Stomach smooth muscle (tissue), 2 donors: ENCODE measurements around the gene SPATA33.

Experiments used
- H3K27ac ChIP-seq: one replicate; pipeline ENCODE4 v1.7.0; 2013; ENCODE audit warnings: mild to moderate bottlenecking, low read length, inconsistent platforms
- H3K27me3 ChIP-seq, 2 donors: one replicate each; pipeline ENCODE4 v1.7.0; 2013; ENCODE audit warnings: low read length in 2 of 2; ENCODE audit not compliant: insufficient read depth in 2 of 2, control insufficient read depth in 1 of 2
- H3K36me3 ChIP-seq, 2 donors: one replicate each; pipeline ENCODE4 v1.7.0; 2013; ENCODE audit warnings: low read length in 2 of 2; ENCODE audit not compliant: control insufficient read depth in 2 of 2, insufficient read depth in 2 of 2
- H3K4me1 ChIP-seq: one replicate; pipeline ENCODE4 v1.7.0; 2013; ENCODE audit warnings: low read length; ENCODE audit not compliant: control insufficient read depth, insufficient read depth
- H3K4me3 ChIP-seq, 2 donors: one replicate each; pipeline ENCODE4 v1.7.0; 2013; ENCODE audit warnings: low read length in 2 of 2
- H3K9ac ChIP-seq, 2 donors: one replicate each; pipeline ENCODE4 v1.7.0; 2013; ENCODE audit warnings: low read length in 2 of 2, mild to moderate bottlenecking in 1 of 2
- H3K9me3 ChIP-seq, 2 donors: one replicate each; pipeline ENCODE4 v1.7.0; 2013; ENCODE audit warnings: low read length in 2 of 2; ENCODE audit not compliant: control insufficient read depth in 2 of 2
- donor health status: healthy.
- donor health status: Pancreatic carcinoma.

SPATA33 gene

DNA sequence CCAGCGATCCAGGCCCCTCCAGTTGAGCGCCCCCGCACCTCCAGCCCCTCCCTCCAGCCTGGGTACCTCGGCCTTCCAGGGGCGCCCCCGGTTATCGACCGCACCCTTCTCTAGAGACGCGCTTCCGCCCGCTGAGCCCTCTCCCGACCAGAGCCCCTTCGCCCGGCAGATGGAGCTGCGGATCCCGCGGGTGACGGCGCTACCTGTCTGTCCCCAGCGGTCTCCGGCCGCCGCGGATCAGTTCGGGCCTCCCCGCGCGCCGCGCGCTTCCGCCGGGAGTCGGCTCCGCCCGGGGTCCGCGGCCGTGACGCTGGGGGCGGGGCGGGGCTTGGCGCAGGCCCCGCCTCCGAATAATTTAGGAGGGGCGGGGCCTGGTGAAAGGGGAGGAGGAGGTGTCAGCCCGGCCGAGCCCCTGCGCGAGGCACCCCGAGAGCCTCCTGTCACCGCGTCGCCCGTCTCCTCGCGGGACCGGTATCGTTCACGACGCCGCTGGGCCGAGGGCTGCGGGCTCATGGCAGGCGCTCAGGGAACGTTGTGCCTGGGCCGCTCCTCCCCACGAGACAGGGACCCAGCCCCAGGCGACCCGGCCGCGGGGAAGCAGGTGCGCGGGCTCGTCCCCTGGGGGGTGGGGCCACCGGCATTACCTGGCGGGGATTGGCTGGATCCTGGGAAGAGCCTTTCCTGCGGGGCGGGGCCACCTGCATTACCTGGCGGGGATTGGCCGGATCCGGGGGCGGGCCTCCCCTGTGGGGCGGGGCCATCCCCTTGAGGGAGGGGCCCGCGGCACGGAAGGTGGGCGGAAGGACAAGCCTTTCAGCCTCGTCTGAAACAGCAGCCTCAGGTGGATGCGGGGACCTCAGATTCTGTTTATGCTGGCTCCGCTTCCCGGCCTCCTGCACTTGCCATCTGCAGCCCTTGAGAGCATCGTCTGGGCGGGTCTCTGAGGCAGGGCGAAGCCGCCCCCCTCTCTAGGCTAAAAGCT lies 44.1 kb downstream of the SPATA33 start, which contains the start of gene SPATA2L:
SPATA2L (minus strand) TSS at position 281 of the 982 bp plus-strand sequence. CDS start 473 bp downstream, outside the sequence.
- no peaks in the 10 kb centered on the region for H3K9me3 ChIP-seq
- peaks cover 21% of the 10 kb centered on the region for H3K4me1 ChIP-seq
- H3K9ac ChIP-seq: peak within 1 kb of the TSS; percentile 55
- H3K4me3 ChIP-seq: peak within 1 kb of the TSS; percentile 75 to 78
- peak within 1 kb of the TSS; percentile 53 for H3K27ac ChIP-seq
- peaks cover 7 to 14% of the 10 kb centered on the region in 2 donors for H3K27me3 ChIP-seq
- no peaks in the 10 kb centered on the region for H3K36me3 ChIP-seq

DNA sequence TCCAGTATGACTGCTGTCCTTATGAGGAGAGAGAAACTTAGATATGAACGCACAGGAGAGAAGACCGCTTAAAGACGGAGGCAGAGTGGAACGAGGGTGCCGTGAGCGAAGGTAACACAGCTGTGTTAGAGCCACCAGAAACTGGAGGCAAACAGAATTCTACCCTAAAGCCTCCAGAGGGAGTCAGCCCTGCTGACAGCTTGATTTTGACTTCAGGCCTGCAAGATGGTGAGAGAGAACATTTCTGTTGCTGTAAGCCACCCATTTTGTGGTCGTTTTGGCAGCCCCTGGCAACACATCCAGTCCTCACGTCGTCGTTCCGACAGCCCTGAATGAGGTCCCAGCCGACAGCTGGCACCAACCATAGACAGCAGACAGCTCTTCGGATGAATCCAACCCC lies 46.6 kb downstream of the SPATA33 start:
- Histone ChIP-seq H3K4me1 (peaks cover 21% of the 10 kb centered on the region), H3K36me3 (no peaks in the 10 kb centered on the region), H3K27ac (no peak overlapping the region), H3K27me3 (peaks cover 7 to 14% of the 10 kb centered on the region in 2 donors), H3K9ac (no peak overlapping the region), H3K9me3 (no peaks in the 10 kb centered on the region), H3K4me3 (no peak overlapping the region)

DNA sequence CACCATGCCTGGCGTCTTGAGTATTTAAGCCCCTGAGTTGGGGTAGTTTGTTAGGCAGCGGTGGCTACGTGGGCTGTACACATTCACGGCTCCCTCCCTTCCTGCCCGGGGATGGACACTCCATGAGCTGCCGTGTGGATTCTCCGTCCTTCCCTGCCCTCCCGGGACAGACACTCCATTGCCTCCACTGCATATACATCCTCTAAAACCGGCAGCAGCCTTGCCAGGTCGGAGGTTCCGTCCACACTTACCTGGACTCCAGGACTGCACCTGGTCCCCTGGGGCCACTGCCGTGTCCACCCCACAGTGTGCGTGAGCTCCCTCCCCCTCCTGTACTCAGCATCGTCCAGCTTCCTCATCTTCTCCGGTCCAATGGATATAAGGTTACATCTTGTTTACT lies 47.4 kb downstream of the SPATA33 start:
- Histone ChIP-seq H3K36me3 (no peaks in the 10 kb centered on the region), H3K9me3 (no peaks in the 10 kb centered on the region)

DNA sequence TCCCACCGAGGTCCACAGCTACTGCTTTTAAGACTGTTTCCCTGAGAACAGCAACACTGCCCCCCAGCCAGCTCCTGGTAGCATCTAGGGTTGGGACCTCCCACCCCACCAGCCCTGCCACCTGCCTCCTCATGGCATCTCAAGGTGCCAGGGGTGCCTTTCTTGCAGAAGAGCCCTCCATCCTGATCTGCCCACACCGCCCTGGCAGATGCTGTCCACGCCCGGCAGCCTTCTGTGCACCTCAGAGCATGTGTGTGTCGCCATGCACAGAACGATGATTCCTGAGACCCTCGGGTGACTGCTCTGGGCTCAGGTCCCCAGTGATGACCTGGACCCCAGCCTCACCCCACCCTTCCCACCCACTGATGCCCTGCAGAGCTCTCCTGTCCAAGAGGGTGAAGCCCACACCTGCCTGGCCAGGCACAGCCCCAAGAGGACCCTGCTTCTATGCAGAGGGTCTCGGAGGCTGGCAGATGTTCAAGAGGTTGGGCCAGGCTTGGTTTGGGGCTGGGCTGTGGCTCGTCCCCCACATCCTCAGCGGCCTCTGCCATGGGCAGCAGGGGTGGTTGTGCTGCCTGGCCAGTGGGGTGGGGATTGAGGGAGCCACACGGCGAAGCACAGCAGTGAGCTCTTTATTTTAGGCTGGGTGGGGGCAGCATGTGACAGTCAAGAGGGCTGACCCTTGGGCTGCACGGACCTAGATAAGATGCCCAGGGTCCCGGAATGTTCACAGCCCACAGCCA lies 49.1 kb downstream of the SPATA33 start:
- H3K9me3 ChIP-seq: no peaks in the 10 kb centered on the region
- peaks cover 7 to 13% of the 10 kb centered on the region in 2 donors for H3K27me3 ChIP-seq
- peaks cover 6% of the 10 kb centered on the region for H3K4me1 ChIP-seq
- H3K9ac ChIP-seq: no peak overlapping the region
- no peaks in the 10 kb centered on the region for H3K36me3 ChIP-seq
- no peak overlapping the region for H3K4me3 ChIP-seq
- H3K27ac ChIP-seq: no peak overlapping the region

More for the DNA sequence above, 47.4 kb downstream of the SPATA33 start:
- Histone ChIP-seq H3K4me1 (peaks cover 21% of the 10 kb centered on the region), H3K9ac (no peak overlapping the region), H3K27me3 (peaks cover 7 to 14% of the 10 kb centered on the region in 2 donors), H3K27ac (no peak overlapping the region), H3K4me3 (no peak overlapping the region)

DNA sequence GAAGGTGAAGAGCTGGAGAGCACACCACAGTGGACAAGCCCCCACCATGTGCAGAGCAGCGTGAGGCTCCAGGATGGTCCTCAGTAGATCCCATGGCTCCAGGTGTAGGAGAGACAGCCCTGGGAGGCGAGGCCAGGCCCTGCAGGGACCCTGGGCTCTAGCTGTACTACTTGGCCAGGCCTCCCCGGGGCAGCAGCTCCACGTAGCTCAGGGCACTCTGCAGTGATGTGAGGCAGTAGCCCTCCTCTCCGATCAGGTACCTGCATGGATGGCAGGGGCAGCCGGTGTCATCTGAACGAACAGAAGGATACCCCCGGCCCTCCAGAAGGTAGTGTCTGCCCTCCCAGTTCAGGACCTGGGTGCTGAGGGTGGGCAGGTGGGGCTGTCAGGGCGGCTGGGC lies 50.1 kb downstream of the SPATA33 start:
- H3K4me1 ChIP-seq: peaks cover 5% of the 10 kb centered on the region
- peaks cover 7 to 13% of the 10 kb centered on the region in 2 donors for H3K27me3 ChIP-seq
- no peak overlapping the region for H3K27ac ChIP-seq
- H3K36me3 ChIP-seq: no peaks in the 10 kb centered on the region
- H3K4me3 ChIP-seq: no peak overlapping the region
- H3K9ac ChIP-seq: no peak overlapping the region
- H3K9me3 ChIP-seq: no peaks in the 10 kb centered on the region

DNA sequence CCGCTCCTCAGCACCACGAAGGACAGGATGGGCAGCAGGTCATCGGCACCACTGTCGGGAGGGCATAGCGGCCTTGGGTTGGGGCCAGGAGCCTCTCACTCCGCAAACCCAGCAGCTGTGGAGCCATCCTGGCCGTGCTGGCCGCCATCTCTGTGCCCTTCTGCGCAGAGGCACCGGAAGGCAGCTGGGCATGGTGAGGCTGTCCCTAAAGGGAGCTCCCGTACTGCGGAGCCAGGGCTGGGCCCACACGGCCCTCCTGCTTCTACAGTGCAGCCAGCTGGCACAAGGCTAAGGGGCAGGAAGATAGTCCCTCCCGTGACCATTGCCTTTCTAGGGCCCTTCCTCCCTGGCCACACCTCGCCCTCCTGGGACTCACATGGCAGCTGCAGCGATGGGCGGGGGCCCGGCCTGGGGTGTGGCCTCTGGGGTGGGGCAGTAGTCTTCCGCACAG lies 50.9 kb downstream of the SPATA33 start:
- peaks cover under 1 to 13% of the 10 kb centered on the region in 2 donors for H3K27me3 ChIP-seq
- H3K4me1 ChIP-seq: peaks cover 5% of the 10 kb centered on the region
- H3K9ac ChIP-seq: no peak overlapping the region
- H3K9me3 ChIP-seq: no peaks in the 10 kb centered on the region
- H3K36me3 ChIP-seq: no peaks in the 10 kb centered on the region
- H3K27ac ChIP-seq: no peak overlapping the region
- H3K4me3 ChIP-seq: no peak overlapping the region

DNA sequence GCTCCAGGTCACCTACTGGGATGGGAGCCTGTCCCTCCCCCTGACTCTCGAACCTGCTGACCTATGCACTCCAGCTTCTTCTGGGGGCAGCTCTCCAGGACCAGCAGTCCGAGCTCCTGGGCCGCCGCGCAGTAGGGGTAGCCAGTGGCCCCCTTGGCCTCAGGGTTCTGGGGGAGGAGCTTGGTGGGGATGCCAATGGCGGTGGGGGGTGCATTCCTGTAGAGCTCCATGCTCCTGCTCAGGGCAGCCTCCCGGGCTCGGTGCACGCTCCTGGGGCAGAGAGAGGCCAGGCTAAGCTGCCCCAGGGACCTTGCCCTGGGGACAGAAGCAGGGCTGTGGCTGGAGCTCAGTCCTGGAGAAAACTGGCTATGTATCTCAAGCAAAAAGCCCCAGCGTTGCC lies 51.5 kb downstream of the SPATA33 start:
- Histone ChIP-seq H3K27me3 (peaks cover 0 to 12% of the 10 kb centered on the region in 2 donors), H3K9me3 (no peaks in the 10 kb centered on the region), H3K4me1 (peaks cover 5% of the 10 kb centered on the region), H3K4me3 (no peak overlapping the region), H3K27ac (no peak overlapping the region), H3K36me3 (no peaks in the 10 kb centered on the region), H3K9ac (no peak overlapping the region)

DNA sequence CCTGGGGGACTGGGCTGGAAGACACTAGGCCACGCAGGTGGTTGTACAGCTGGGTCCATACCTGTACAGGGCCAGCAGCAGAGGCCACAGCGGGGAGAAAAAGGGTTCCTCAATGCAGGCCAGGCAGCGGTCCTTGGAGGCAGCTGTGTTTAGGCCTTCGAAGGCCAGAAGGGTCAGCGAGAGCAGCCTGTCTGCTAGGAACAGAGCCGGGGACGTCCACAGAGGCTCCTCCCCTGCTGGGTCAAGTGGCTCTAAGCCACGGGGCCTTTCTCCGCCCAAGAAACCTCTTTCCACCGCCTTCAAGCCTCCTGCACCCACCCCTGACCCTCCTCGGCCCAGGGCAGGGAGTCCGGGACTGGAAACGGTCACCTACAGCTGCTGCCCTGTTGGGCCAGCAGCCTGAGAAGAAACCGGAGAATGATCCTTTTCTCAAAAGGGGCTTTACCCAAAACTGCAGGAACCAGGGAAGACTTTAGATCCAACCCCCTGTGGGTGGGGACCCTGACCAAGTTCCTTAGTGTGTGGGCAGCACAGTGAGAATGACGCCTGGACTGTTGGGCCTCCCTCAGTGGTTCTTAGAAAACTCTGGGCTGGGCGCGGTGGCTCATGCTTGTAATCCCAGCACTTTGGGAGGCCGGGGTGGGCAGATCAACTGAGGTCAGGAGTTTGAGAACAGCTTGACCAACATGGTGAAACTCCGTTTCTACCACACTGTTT lies 52.2 kb downstream of the SPATA33 start:
- H3K9me3 ChIP-seq: no peaks in the 10 kb centered on the region
- H3K9ac ChIP-seq: no peak overlapping the region
- H3K4me3 ChIP-seq: no peak overlapping the region
- no peaks in the 10 kb centered on the region for H3K36me3 ChIP-seq
- no peak overlapping the region for H3K27ac ChIP-seq
- peaks cover 0 to 9% of the 10 kb centered on the region in 2 donors for H3K27me3 ChIP-seq
- H3K4me1 ChIP-seq: peaks cover 5% of the 10 kb centered on the region

DNA sequence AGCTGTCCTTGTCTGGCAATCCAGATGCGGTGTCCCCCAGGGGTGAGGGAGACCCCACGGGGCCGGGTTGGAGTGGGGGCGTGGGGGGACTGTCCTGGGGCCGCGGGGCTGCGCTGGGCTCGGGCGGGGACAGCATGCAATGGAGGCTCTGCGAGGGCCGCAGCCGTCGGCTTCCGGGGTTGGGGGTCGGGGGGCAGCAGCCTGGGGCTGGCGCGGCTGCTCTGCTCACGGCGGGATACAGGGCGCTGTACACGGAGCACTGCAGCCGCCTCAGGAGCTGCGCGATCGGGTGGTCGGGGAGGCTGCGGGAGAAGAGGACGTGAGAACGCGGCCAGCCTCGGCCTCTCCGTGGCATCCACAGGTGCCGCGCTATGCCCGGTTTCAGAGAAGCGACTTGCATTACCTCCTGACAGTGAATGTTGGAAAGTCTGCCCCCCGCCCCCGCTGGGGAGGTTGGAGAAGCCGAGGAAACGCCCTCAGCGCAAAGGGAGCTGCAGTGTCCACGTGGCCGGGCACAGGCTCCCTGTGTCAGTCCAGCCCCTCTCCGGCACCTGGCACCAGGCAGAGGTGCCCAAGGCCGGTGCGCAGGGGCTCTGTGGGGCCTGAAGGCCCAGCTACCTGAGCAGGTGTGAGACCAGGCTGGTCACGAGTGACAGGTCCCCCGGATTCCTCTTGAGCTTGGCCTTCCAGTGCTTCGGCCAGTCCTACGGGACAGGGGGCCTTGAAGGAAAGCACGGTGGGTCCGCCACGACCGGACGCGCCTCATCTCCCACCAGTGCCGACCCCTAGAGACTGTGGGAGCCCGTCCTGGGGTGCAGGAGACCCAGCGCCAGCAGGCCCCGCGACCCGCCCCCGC lies 53.3 kb downstream of the SPATA33 start:
- Histone ChIP-seq H3K27ac (no peak overlapping the region), H3K4me3 (no peak overlapping the region), H3K4me1 (peaks cover 3% of the 10 kb centered on the region), H3K27me3 (peaks cover 0 to 7% of the 10 kb centered on the region in 2 donors), H3K9ac (no peak overlapping the region), H3K9me3 (no peaks in the 10 kb centered on the region), H3K36me3 (no peaks in the 10 kb centered on the region)
